ENCODE results near the gene MALSU1. TPM values are rescaled to one million over a fixed set of nuclear protein-coding genes. Genes with fewer than 3 reads are reported as not detected.
A peak's percentile ranks its signal among the peaks of the same experiment; 100 is the strongest.

The MALSU1 gene
- total and polyA plus RNA-seq, 2 of the 13 experiments (the other 11 are each of a cell fraction or from before 2014, with no cell fraction given): 72.0 to 141 TPM

GRCh38 chr7:23334482-23335056 lies 35.4 kb downstream of the MALSU1 start (continued):
- TF ChIP-seq ZNF879 (CRISPR knock-in tag; IDR thresholded peaks at IDR 0.05): no peak
- TF ChIP-seq, protein P1, sequence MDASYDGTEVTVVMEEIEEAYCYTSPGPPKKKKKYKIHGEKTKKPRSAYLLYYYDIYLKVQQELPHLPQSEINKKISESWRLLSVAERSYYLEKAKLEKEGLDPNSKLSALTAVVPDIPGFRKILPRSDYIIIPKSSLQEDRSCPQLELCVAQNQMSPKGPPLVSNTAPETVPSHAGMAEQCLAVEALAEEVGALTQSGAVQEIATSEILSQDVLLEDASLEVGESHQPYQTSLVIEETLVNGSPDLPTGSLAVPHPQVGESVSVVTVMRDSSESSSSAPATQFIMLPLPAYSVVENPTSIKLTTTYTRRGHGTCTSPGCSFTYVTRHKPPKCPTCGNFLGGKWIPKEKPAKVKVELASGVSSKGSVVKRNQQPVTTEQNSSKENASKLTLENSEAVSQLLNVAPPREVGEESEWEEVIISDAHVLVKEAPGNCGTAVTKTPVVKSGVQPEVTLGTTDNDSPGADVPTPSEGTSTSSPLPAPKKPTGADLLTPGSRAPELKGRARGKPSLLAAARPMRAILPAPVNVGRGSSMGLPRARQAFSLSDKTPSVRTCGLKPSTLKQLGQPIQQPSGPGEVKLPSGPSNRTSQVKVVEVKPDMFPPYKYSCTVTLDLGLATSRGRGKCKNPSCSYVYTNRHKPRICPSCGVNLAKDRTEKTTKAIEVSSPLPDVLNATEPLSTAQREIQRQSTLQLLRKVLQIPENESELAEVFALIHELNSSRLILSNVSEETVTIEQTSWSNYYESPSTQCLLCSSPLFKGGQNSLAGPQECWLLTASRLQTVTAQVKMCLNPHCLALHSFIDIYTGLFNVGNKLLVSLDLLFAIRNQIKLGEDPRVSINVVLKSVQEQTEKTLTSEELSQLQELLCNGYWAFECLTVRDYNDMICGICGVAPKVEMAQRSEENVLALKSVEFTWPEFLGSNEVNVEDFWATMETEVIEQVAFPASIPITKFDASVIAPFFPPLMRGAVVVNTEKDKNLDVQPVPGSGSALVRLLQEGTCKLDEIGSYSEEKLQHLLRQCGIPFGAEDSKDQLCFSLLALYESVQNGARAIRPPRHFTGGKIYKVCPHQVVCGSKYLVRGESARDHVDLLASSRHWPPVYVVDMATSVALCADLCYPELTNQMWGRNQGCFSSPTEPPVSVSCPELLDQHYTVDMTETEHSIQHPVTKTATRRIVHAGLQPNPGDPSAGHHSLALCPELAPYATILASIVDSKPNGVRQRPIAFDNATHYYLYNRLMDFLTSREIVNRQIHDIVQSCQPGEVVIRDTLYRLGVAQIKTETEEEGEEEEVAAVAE (CRISPR knock-in tag; IDR thresholded peaks at IDR 0.05; ENCODE audit: borderline replicate concordance): peak; percentile 81; the same call in 1 of the 2 replicates
- TF ChIP-seq BRD4 (CRISPR knock-in tag; IDR thresholded peaks at IDR 0.05): 0 out of 2 replicates have a peak, but pooled peaks have one; percentile 61
- no peak for TF ChIP-seq ZMAT5 (CRISPR knock-in tag; IDR thresholded peaks at IDR 0.05; ENCODE audit: borderline replicate concordance, low read depth)
- TF ChIP-seq, protein P2, sequence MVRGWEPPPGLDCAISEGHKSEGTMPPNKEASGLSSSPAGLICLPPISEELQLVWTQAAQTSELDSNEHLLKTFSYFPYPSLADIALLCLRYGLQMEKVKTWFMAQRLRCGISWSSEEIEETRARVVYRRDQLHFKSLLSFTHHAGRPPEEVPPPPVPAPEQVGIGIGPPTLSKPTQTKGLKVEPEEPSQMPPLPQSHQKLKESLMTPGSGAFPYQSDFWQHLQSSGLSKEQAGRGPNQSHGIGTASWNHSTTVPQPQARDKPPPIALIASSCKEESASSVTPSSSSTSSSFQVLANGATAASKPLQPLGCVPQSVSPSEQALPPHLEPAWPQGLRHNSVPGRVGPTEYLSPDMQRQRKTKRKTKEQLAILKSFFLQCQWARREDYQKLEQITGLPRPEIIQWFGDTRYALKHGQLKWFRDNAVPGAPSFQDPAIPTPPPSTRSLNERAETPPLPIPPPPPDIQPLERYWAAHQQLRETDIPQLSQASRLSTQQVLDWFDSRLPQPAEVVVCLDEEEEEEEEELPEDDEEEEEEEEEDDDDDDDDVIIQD (CRISPR knock-in tag; IDR thresholded peaks at IDR 0.05; ENCODE audit: low read depth): peak; percentile 64
- 0 out of 2 replicates have a peak, but pooled peaks have one; percentile 69 for TF ChIP-seq ZNF124 (CRISPR knock-in tag; IDR thresholded peaks at IDR 0.05)
- peak; percentile 34; the same call in 1 of the 2 replicates for TF ChIP-seq ZNF280D (CRISPR knock-in tag; IDR thresholded peaks at IDR 0.05)
- peak; percentile 39; the same call in 1 of the 2 replicates for TF ChIP-seq ARID4A (CRISPR knock-in tag; IDR thresholded peaks at IDR 0.05; ENCODE audit: borderline replicate concordance)
- TF ChIP-seq RBFOX2 (IDR thresholded peaks at IDR 0.05; ENCODE audit: low read depth, low read length): no peak
- peak; percentile 85 for TF ChIP-seq ZNF614 (CRISPR knock-in tag; IDR thresholded peaks at IDR 0.05; ENCODE audit: borderline replicate concordance)
